ENCODE data around the gene SLC34A3. TPM values are rescaled to one million over a fixed set of nuclear protein-coding genes. Genes with fewer than 3 reads are reported as not detected.

Gene SLC34A3
- total RNA-seq, 1 donor from 2014 or later: not detected

DNA sequence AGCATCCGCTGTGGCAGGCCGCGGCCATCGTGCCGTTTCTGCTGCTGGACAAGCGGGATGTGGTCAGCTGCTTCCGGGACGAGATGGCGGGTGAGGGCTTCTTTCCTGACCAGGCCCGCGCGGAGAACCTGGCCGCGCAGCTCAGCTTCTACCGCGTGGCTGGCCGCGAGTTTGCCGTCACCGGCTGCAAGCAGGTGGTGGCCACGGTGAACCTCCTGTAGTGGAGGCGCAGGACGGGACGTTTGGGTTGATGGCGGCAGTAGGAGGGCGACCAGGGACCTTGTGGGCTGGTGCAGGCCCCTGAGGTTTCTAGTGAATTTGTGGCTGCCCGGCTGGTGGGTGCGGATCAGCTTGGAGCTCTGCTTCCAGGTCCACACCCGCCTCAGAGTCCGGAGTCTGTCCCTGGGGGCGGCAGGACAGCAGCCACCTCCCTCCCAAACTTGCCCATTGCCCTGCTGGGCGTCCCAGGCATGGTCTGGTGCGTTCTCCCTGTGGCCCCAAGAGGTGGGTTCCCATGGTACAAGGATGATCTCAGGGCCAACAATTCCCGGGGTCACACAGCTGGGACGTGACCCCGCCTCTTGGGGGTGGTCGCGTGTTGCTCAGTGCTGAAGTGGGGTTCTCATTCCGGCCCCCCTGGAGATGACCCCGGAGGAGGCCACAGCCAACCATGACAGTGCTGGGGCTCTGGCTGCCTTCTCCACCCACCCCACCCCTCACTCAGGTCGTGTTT lies 49.2 kb downstream of the SLC34A3 start:
- Histone ChIP-seq H3K36me3 (ENCODE audit: control insufficient read depth, insufficient read depth, low read length) (peaks cover 20% of the 10 kb centered on the region), H3K27me3 (ENCODE audit: control insufficient read depth, insufficient read depth, low read length) (no peaks in the 10 kb centered on the region), H3K4me3 (ENCODE audit: low read depth, low read length) (no peak overlapping the region)
- DNase-seq (ENCODE audit: low read depth) (no peak), FAIRE-seq (no peak)
- TF ChIP-seq, protein P1, sequence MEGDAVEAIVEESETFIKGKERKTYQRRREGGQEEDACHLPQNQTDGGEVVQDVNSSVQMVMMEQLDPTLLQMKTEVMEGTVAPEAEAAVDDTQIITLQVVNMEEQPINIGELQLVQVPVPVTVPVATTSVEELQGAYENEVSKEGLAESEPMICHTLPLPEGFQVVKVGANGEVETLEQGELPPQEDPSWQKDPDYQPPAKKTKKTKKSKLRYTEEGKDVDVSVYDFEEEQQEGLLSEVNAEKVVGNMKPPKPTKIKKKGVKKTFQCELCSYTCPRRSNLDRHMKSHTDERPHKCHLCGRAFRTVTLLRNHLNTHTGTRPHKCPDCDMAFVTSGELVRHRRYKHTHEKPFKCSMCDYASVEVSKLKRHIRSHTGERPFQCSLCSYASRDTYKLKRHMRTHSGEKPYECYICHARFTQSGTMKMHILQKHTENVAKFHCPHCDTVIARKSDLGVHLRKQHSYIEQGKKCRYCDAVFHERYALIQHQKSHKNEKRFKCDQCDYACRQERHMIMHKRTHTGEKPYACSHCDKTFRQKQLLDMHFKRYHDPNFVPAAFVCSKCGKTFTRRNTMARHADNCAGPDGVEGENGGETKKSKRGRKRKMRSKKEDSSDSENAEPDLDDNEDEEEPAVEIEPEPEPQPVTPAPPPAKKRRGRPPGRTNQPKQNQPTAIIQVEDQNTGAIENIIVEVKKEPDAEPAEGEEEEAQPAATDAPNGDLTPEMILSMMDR (IDR thresholded peaks at IDR 0.05; ENCODE audit: insufficient read depth, low read length, severe bottlenecking): no peak

GRCh38 chr9:137280474-137281344 lies 50.0 kb downstream of the SLC34A3 start:
- Histone ChIP-seq H3K36me3 (ENCODE audit: control insufficient read depth, insufficient read depth, low read length) (peaks cover 20% of the 10 kb centered on the region), H3K4me3 (ENCODE audit: low read depth, low read length) (no peak overlapping the region), H3K27me3 (ENCODE audit: control insufficient read depth, insufficient read depth, low read length) (no peaks in the 10 kb centered on the region)
- DNase-seq (ENCODE audit: low read depth): no peak
- no peak for FAIRE-seq
- TF ChIP-seq, protein P1 (IDR thresholded peaks at IDR 0.05; ENCODE audit: insufficient read depth, low read length, severe bottlenecking): peak; percentile 25

GRCh38 chr9:137281345-137282116 lies 50.8 kb downstream of the SLC34A3 start:
- FAIRE-seq (no peak), DNase-seq (ENCODE audit: low read depth) (no peak)
- H3K27me3 ChIP-seq (ENCODE audit: control insufficient read depth, insufficient read depth, low read length): no peaks in the 10 kb centered on the region
- peaks cover 20% of the 10 kb centered on the region for H3K36me3 ChIP-seq (ENCODE audit: control insufficient read depth, insufficient read depth, low read length)
- no peak overlapping the region for H3K4me3 ChIP-seq (ENCODE audit: low read depth, low read length)
- TF ChIP-seq, protein P1 (IDR thresholded peaks at IDR 0.05; ENCODE audit: insufficient read depth, low read length, severe bottlenecking): no peak

Other genes starting within 250 kb of the SLC34A3 start
- gene LCNL1, start 247.9 kb upstream of the SLC34A3 start, total RNA-seq: not detected in 2 replicates
- gene PAXX, start 238.5 kb upstream of the SLC34A3 start, total RNA-seq: 10.0 and 11.5 TPM in 2 replicates
- 2.1 and 28.8 TPM in 2 replicates for gene CLIC3, start 234.3 kb upstream of the SLC34A3 start, total RNA-seq
- gene ABCA2, start 202.7 kb upstream of the SLC34A3 start, total RNA-seq: 5.5 and 9.9 TPM in 2 replicates
- not detected in 2 replicates for gene FUT7, start 198.8 kb upstream of the SLC34A3 start, total RNA-seq
- 5.5 and 10.5 TPM in 2 replicates for gene NPDC1, start 184.7 kb upstream of the SLC34A3 start, total RNA-seq
- gene ENTPD2, start 176.8 kb upstream of the SLC34A3 start, total RNA-seq: 0.79 and 1.2 TPM in 2 replicates
- gene SAPCD2, start 160.3 kb upstream of the SLC34A3 start, total RNA-seq: 0.26 and 1.2 TPM in 2 replicates
- 2.0 and 3.2 TPM in 2 replicates for gene UAP1L1, start 153.4 kb upstream of the SLC34A3 start, total RNA-seq
- 58.2 and 65.3 TPM in 2 replicates for gene MAN1B1, start 143.9 kb upstream of the SLC34A3 start, total RNA-seq
- 45.1 and 66.6 TPM in 2 replicates for gene DPP7, start 116.2 kb upstream of the SLC34A3 start, total RNA-seq
- gene GRIN1, start 91.7 kb upstream of the SLC34A3 start, total RNA-seq: 0.26 and 0.53 TPM in 2 replicates
- gene LRRC26, start 60.9 kb upstream of the SLC34A3 start, total RNA-seq: 0.26 and 2.0 TPM in 2 replicates
- gene TMEM210, start 58.8 kb upstream of the SLC34A3 start, total RNA-seq: not detected in 2 replicates
- 20.5 and 23.2 TPM in 2 replicates for gene ANAPC2, start 42.3 kb upstream of the SLC34A3 start, total RNA-seq
- 97.9 and 127 TPM in 2 replicates for gene SSNA1, start 42.2 kb upstream of the SLC34A3 start, total RNA-seq
- 3.2 and 4.5 TPM in 2 replicates for gene TPRN, start 30.2 kb upstream of the SLC34A3 start, total RNA-seq
- 38.0 and 39.2 TPM in 2 replicates for gene TMEM203, start 25.3 kb upstream of the SLC34A3 start, total RNA-seq
- gene NDOR1, start 25.2 kb upstream of the SLC34A3 start, total RNA-seq: 2.6 and 3.6 TPM in 2 replicates
- 0.38 TPM in 1 of 2 replicates, not detected in the other for gene RNF208, start 8.7 kb upstream of the SLC34A3 start, total RNA-seq
- 3.9 and 23.2 TPM in 2 replicates for gene CYSRT1, start 5.7 kb upstream of the SLC34A3 start, total RNA-seq
- gene RNF224, start 3.4 kb upstream of the SLC34A3 start, total RNA-seq: under 0.01 and 1.2 TPM in 2 replicates
- 82.7 and 193 TPM in 2 replicates for gene TUBB4B, start 10.4 kb downstream of the SLC34A3 start, total RNA-seq
- not detected in 2 replicates for gene STPG3, start 20.4 kb downstream of the SLC34A3 start, total RNA-seq
- gene NELFB, start 24.4 kb downstream of the SLC34A3 start, total RNA-seq: 59.8 and 67.9 TPM in 2 replicates
- gene TOR4A, start 46.8 kb downstream of the SLC34A3 start, total RNA-seq: 18.7 and 25.0 TPM in 2 replicates
- gene NRARP, start 71.4 kb downstream of the SLC34A3 start, total RNA-seq: 3.4 and 14.5 TPM in 2 replicates
- 10.8 and 12.2 TPM in 2 replicates for gene EXD3, start 192.3 kb downstream of the SLC34A3 start, total RNA-seq
- gene NOXA1, start 192.5 kb downstream of the SLC34A3 start, total RNA-seq: 0.53 and 2.3 TPM in 2 replicates
- gene ENTPD8, start 210.5 kb downstream of the SLC34A3 start, total RNA-seq: not detected in 2 replicates
- gene NSMF, start 228.4 kb downstream of the SLC34A3 start, total RNA-seq: 15.1 and 17.9 TPM in 2 replicates